PC-9 (cell line): ENCODE results near the gene SCAMP1. TPM values are rescaled to one million over a fixed set of nuclear protein-coding genes. Genes with fewer than 3 reads are reported as not detected.
A peak's percentile ranks its signal among the peaks of the same experiment; 100 is the strongest.

Source experiments
- BruUV-seq: library from RNA; stranded (reverse); fragments of 400-500 nt; replicated peaks from 2 replicates; lab custom pipeline; 2021; lab: Mats Ljungman, UMichigan
- CTCF ChIA-PET: fragments of 300-600 bp; sonication (Branson Sonifier 250); formaldehyde crosslinking; loops from one replicate; lab custom pipeline; 2022; ENCODE audit warnings: antibody characterized with exemption; lab: Charles Lee
- POLR2A ChIA-PET: fragments of 300-600 bp; sonication (Branson Sonifier 250); formaldehyde crosslinking; loops from one replicate; lab custom pipeline; 2022; ENCODE audit warnings: antibody characterized with exemption; ENCODE audit not compliant: unreplicated experiment; lab: Charles Lee
- DNase-seq, 2 experiments: peaks; one replicate each; pipeline versions ENCODE4 v3.0.0 to v3.0.0-alpha.2; 2015 to 2022; ENCODE audit warnings: mixed read lengths in 1 of 2
- H2AFZ ChIP-seq: fragments of 200-600 bp; sonication (generic); 2 replicates; pipeline ENCODE4 v1.8.1; 2017; ENCODE audit warnings: antibody characterized with exemption
- H3F3A ChIP-seq: fragments of 200-600 bp; sonication (generic); 2 replicates; pipeline ENCODE4 v1.8.1; 2017; ENCODE audit warnings: antibody characterized with exemption, mild to moderate bottlenecking, low read depth; ENCODE audit not compliant: insufficient read depth
- H3K27ac ChIP-seq: fragments of 200-600 bp; sonication (generic); 2 replicates; pipeline ENCODE4 v1.6.1; 2016; ENCODE audit warnings: mixed run types
- H3K27me3 ChIP-seq: fragments of 200-600 bp; sonication (generic); 2 replicates; pipeline ENCODE4 v1.6.1; 2016; ENCODE audit warnings: low read depth, mixed run types; ENCODE audit not compliant: insufficient read depth
- H3K36me3 ChIP-seq: fragments of 200-600 bp; sonication (generic); 2 replicates; pipeline ENCODE4 v1.6.1; 2016; ENCODE audit warnings: low read depth, mixed run types
- H3K4me1 ChIP-seq: fragments of 200-600 bp; sonication (generic); replicated peaks from 2 replicates; pipeline ENCODE4 v1.6.1; 2016; ENCODE audit warnings: mixed run types; ENCODE audit not compliant: insufficient read depth
- H3K4me2 ChIP-seq: fragments of 200-600 bp; sonication (generic); 2 replicates; pipeline ENCODE4 v1.6.1; 2017; ENCODE audit warnings: mixed run types
- H3K4me3 ChIP-seq: fragments of 200-600 bp; sonication (generic); 2 replicates; pipeline ENCODE4 v1.6.1; 2016; ENCODE audit warnings: mixed run types
- H3K79me2 ChIP-seq: fragments of 200-600 bp; sonication (generic); 2 replicates; pipeline ENCODE4 v1.6.1; 2017; ENCODE audit warnings: low read depth, mixed run types
- H3K9me2 ChIP-seq: fragments of 200-600 bp; sonication (generic); 2 replicates; pipeline ENCODE4 v1.8.1; 2017; ENCODE audit warnings: mild to moderate bottlenecking; ENCODE audit not compliant: insufficient read depth
- H3K9me3 ChIP-seq: fragments of 200-600 bp; sonication (generic); 2 replicates; pipeline ENCODE4 v1.8.1; 2016; ENCODE audit warnings: low read depth; ENCODE audit not compliant: insufficient read depth
- H4K20me1 ChIP-seq: fragments of 200-600 bp; sonication (generic); 2 replicates; pipeline ENCODE4 v1.8.1; 2017; ENCODE audit not compliant: insufficient read depth
- CTCF ChIP-seq: fragments of 200-600 bp; sonication (generic); conservative IDR thresholded peaks from 2 replicates; pipeline ENCODE4 v1.6.1; 2017; ENCODE audit warnings: mixed run types, antibody characterized with exemption, mild to moderate bottlenecking, moderate library complexity
- EZH2 ChIP-seq: fragments of 200-600 bp; sonication (generic); IDR thresholded peaks from 2 replicates; pipeline ENCODE4 v1.8.0; 2017; ENCODE audit warnings: antibody characterized with exemption, low read depth
- intact Hi-C: fragments of 100-400 bp; cut with micrococcal nuclease; formaldehyde crosslinking; loops from one replicate; pipeline ENCODE4 v1.10.0; 2022; ENCODE audit not compliant: unreplicated experiment
- total RNA-seq: library from RNA; stranded (reverse); gene quantifications from 2 replicates; pipeline ENCODE4 v1.2.3, GENCODE V29; 2021

Gene SCAMP1
- total RNA-seq, 1 experiment from 2014 or later = 38.7 TPM

- peaks cover 27% of the 10 kb centered on the region for H3F3A ChIP-seq
- no peaks in the 10 kb centered on the region for H3K9me2 ChIP-seq
- ChIA-PET CTCF (no interaction called here), POLR2A (interaction anchor here (0.5 kb wide), 1 partner anchor 19 kb away, joined by 7 read pairs; no protein-coding TSS in a partner anchor)
- H3K36me3 ChIP-seq = no peaks in the 10 kb centered on the region
- BruUV-seq = no TSS peak
- peaks cover 40% of the 10 kb centered on the region for H3K79me2 ChIP-seq
- intact Hi-C loops = loop anchor here (5.0 to 10.0 kb wide), 2 partner anchors 85 to 138 kb away; partner anchors contain the start of gene LHFPL2
- no peak overlapping the region for H2AFZ ChIP-seq
- TF ChIP-seq EZH2 (no peak), CTCF (no peak)
- H3K27ac ChIP-seq = peak overlapping the region; percentile 98
- H4K20me1 ChIP-seq = no peaks in the 10 kb centered on the region
- no peak for DNase-seq
- H3K4me2 ChIP-seq = peak overlapping the region; percentile 75
- H3K9me3 ChIP-seq = no peaks in the 10 kb centered on the region
- H3K27me3 ChIP-seq = no peaks in the 10 kb centered on the region
- H3K4me1 ChIP-seq = peaks cover 59% of the 10 kb centered on the region
- peak overlapping the region; percentile 45; the same call in 1 of the 2 replicates for H3K4me3 ChIP-seq
Observed at GRCh38 chr5:78509145-78509865, 148.9 kb downstream of the SCAMP1 start.

- POLR2A ChIA-PET = no interaction called here
- H3K27me3 ChIP-seq = no peaks in the 10 kb centered on the region
- H4K20me1 ChIP-seq = no peaks in the 10 kb centered on the region
- H2AFZ ChIP-seq = peak overlapping the region; percentile 72
- H3K79me2 ChIP-seq = peaks cover 40% of the 10 kb centered on the region
- DNase-seq = peak in 1 of 2 experiments; percentile 70
- H3K4me2 ChIP-seq = peak overlapping the region; percentile 75
- intact Hi-C loops = loop anchor here (1.0 to 10.0 kb wide), 4 partner anchors 8 to 137 kb away; partner anchors contain the start of gene LHFPL2
- peaks cover 53% of the 10 kb centered on the region for H3K4me1 ChIP-seq
- no TSS peak for BruUV-seq
- CTCF ChIA-PET = interaction anchor here (0.5 kb wide), 1 partner anchor 733 kb away, joined by 9 read pairs; no protein-coding TSS in a partner anchor
- peak overlapping the region; percentile 45 for H3K4me3 ChIP-seq
- H3K36me3 ChIP-seq = no peaks in the 10 kb centered on the region
- H3K27ac ChIP-seq = 0 out of 2 replicates have a peak overlapping the region, but pooled peaks have one; percentile 98
- TF ChIP-seq CTCF (no peak; the same call in 1 of the 2 replicates), EZH2 (no peak)
- H3K9me2 ChIP-seq = no peaks in the 10 kb centered on the region
- no peaks in the 10 kb centered on the region for H3K9me3 ChIP-seq
- H3F3A ChIP-seq = peaks cover 24% of the 10 kb centered on the region
Observed at GRCh38 chr5:78509884-78510769, 149.7 kb downstream of the SCAMP1 start.
